ENCODE data around the gene FBXW7. TPM values are rescaled to one million over a fixed set of nuclear protein-coding genes. Genes with fewer than 3 reads are reported as not detected.

FBXW7 gene
- total RNA-seq, 4 donors from 2014 or later = 20.9 to 47.3 (median 39.5) TPM

- TF ChIP-seq CTCF (IDR thresholded peaks at IDR 0.05; ENCODE audit: low read depth) = no peak
Observed at GRCh38 chr4:152534541-152535359, 1.1 kb downstream of the FBXW7 start.

GRCh38 chr4:152531479-152531878 lies 4.4 kb downstream of the FBXW7 start:
- TF ChIP-seq CTCF (IDR thresholded peaks at IDR 0.05; ENCODE audit: low read depth) = no peak

- TF ChIP-seq CTCF (IDR thresholded peaks at IDR 0.05; ENCODE audit: low read depth) = no peak
Observed at GRCh38 chr4:152530600-152530999, 5.3 kb downstream of the FBXW7 start.

- no peak for TF ChIP-seq CTCF (IDR thresholded peaks at IDR 0.05; ENCODE audit: low read depth)
Observed at GRCh38 chr4:152529880-152530279, 6.0 kb downstream of the FBXW7 start.

- no peak for TF ChIP-seq CTCF (IDR thresholded peaks at IDR 0.05; ENCODE audit: low read depth)
Observed at GRCh38 chr4:152528060-152528459, 7.8 kb downstream of the FBXW7 start.

GRCh38 chr4:152525878-152526277 lies 10.0 kb downstream of the FBXW7 start:
- TF ChIP-seq CTCF (IDR thresholded peaks at IDR 0.05; ENCODE audit: low read depth) = no peak

GRCh38 chr4:152524427-152524826 lies 11.5 kb downstream of the FBXW7 start:
- no peak for TF ChIP-seq CTCF (IDR thresholded peaks at IDR 0.05; ENCODE audit: low read depth)
